HepG2 (cell line): ENCODE measurements around the gene KRT15. TPM values are rescaled to one million over a fixed set of nuclear protein-coding genes. Genes with fewer than 3 reads are reported as not detected.

Experiments
- ATAC-seq: fragments of 200-7000 bp; cut with Tn5 transposase; 3 replicates; pipeline ENCODE4 v1.9.1; 2020; ENCODE audit warnings: mild to moderate bottlenecking, moderate library complexity
- BruUV-seq: library from RNA; stranded (reverse); fragments of 400-500 nt; replicated peaks from 2 replicates; lab custom pipeline; 2021; lab: Mats Ljungman, UMichigan
- CTCF ChIA-PET: fragments of 300-600 bp; formaldehyde crosslinking; extraction: SDS; loops from one replicate; lab custom pipeline; 2021; ENCODE audit warnings: low total read pairs, inconsistent platforms, low intra/inter-chr PET ratio; lab: Yijun Ruan, JAX
- POLR2A ChIA-PET: fragments of 350-600 bp; sonication (Branson Sonifier 250); formaldehyde crosslinking; loops from one replicate; lab custom pipeline; 2020; ENCODE audit warnings: antibody characterized with exemption, inconsistent platforms; lab: Yijun Ruan, JAX
- DNase-seq: peaks from one replicate; pipeline ENCODE4 v3.0.0-alpha.2; 2015; ENCODE audit warnings: low spot score
- FAIRE-seq: peaks from 3 replicates; lab custom pipeline; 2011; peaks lifted over from hg19 to GRCh38; lab: Jason Lieb, UNC
- H2AFZ ChIP-seq: one replicate; pipeline ENCODE4 v1.6.1; 2011; ENCODE audit warnings: low read length, inconsistent platforms
- H3K27ac ChIP-seq: fragments of 300-600 bp; 3 replicates; pipeline ENCODE4 v1.8.0; 2011; ENCODE audit warnings: mixed run types, mild to moderate bottlenecking, mixed read lengths, low read length, inconsistent platforms; ENCODE audit not compliant: insufficient read depth; ENCODE audit errors: extremely low read length
- H3K27me3 ChIP-seq, 2 experiments: fragments of 200-600 bp in 1 of 2; 2 replicates in 1 of 2; 3 replicates in 1 of 2; pipeline versions ENCODE4 v1.6.0 to v1.8.0; 2011; ENCODE audit warnings: low read length in 2 of 2, mild to moderate bottlenecking in 2 of 2, moderate library complexity in 2 of 2, inconsistent platforms in 1 of 2; ENCODE audit not compliant: insufficient read depth in 2 of 2, control insufficient read depth in 1 of 2
- H3K36me3 ChIP-seq, 2 experiments: fragments of 200-600 bp in 1 of 2; replicated peaks in 1 of 2; 2 replicates in 1 of 2; 3 replicates in 1 of 2; pipeline versions ENCODE4 v1.5.1 to v1.8.0; 2011; ENCODE audit warnings: low read length in 2 of 2, inconsistent platforms in 1 of 2; ENCODE audit not compliant: insufficient read depth in 2 of 2, control insufficient read depth in 1 of 2
- H3K4me1 ChIP-seq: 2 replicates; pipeline ENCODE4 v1.5.1; 2012; ENCODE audit warnings: low read length, inconsistent platforms; ENCODE audit not compliant: insufficient read depth
- H3K4me2 ChIP-seq: 2 replicates; pipeline ENCODE4 v1.6.0; 2011; ENCODE audit warnings: low read depth, low read length, inconsistent platforms
- H3K4me3 ChIP-seq, 3 experiments: fragments of 200-600 bp in 1 of 3; sonication (generic), shearing (Covaris generic) in 1 of 3; replicated peaks in 1 of 3; 2 replicates each; pipeline ENCODE4 v1.5.1; 2011 to 2016; ENCODE audit warnings: low read length in 3 of 3, inconsistent platforms in 2 of 3, low read depth in 2 of 3, mild to moderate bottlenecking in 2 of 3, control low read depth in 1 of 3, mixed read lengths in 1 of 3; ENCODE audit not compliant: insufficient read depth in 1 of 3
- H3K79me2 ChIP-seq: one replicate; pipeline ENCODE4 v1.6.1; 2011; ENCODE audit warnings: low read length, inconsistent platforms; ENCODE audit not compliant: insufficient read depth
- H3K9ac ChIP-seq: 2 replicates; pipeline ENCODE4 v1.6.0; 2011; ENCODE audit warnings: mild to moderate bottlenecking, low read depth, low read length, inconsistent platforms; ENCODE audit not compliant: insufficient read depth
- H3K9me3 ChIP-seq: 2 replicates; pipeline ENCODE4 v1.5.1; 2012; ENCODE audit warnings: mild to moderate bottlenecking, low read length
- H4K20me1 ChIP-seq: 2 replicates; pipeline ENCODE4 v1.6.0; 2011; ENCODE audit warnings: inconsistent platforms, mild to moderate bottlenecking, low read length, moderate library complexity; ENCODE audit not compliant: insufficient read depth
- ATF7 ChIP-seq, 2 experiments: fragments of 450-650 bp in 1 of 2; sonication (generic) in 1 of 2; formaldehyde crosslinking in 1 of 2; IDR thresholded peaks; 2 replicates each; pipeline versions ENCODE4 v1.4.0 to v1.6.1; 2016 to 2020; ENCODE audit warnings: antibody characterized with exemption in 1 of 2, mild to moderate bottlenecking in 1 of 2, missing genetic modification reagents in 1 of 2
- CEBPB ChIP-seq: IDR thresholded peaks from 2 replicates; pipeline ENCODE4 v1.6.1; 2011; ENCODE audit warnings: low read depth, low read length, improper control_type of control experiment, borderline replicate concordance
- ZBTB7A ChIP-seq: sonication (generic); formaldehyde crosslinking; IDR thresholded peaks from 2 replicates; pipeline ENCODE4 v1.8.0; 2022; ENCODE audit warnings: mild to moderate bottlenecking, missing genetic modification reagents
- ZNF761 ChIP-seq: sonication (generic); formaldehyde crosslinking; conservative IDR thresholded peaks from 2 replicates; pipeline ENCODE4 v1.4.0; 2020; ENCODE audit warnings: mild to moderate bottlenecking, missing genetic modification reagents
- WGBS: methylation state at CpG from one replicate; pipeline ENCODE4 v1.1.6; 2017; ENCODE audit warnings: low lambda C conversion rate; 5-methylcytosine and 5-hydroxymethylcytosine counted together
- in situ Hi-C: cut with HindIII; loops from 2 replicates; pipeline ENCODE4 v1.10.0; 2017; ENCODE audit warnings: low pct_unique_long_range_greater_than_20kb; ENCODE audit not compliant: extremely low pct_ligation_motif_present
- intact Hi-C: fragments of 100-400 bp; cut with micrococcal nuclease; formaldehyde crosslinking; loops from one replicate; pipeline ENCODE4 v1.10.0; 2022; ENCODE audit not compliant: unreplicated experiment
- polyA plus RNA-seq, 8 experiments: library from polyadenylated mRNA; depleted of rRNA in 3 of 8; stranded (reverse) in 7 of 8; unstranded in 1 of 8; fragments of >200 nt; fragmentation: Illumina TruSeq in 4 of 8; extraction: Trizol in 4 of 8; gene quantifications; 2 replicates each; pipeline versions ENCODE4 v1.2.1 to v1.2.3, GENCODE V29; 2011 to 2016; ENCODE audit warnings: low read depth in 4 of 8, missing spikeins in 1 of 8, mixed read lengths in 1 of 8; ENCODE audit not compliant: insufficient read depth in 1 of 8
- total RNA-seq, 5 experiments: library from RNA; depleted of rRNA; stranded (reverse); fragments of >200 nt; fragmentation: Illumina TruSeq; extraction: Trizol; gene quantifications; 2 replicates each; pipeline ENCODE4 v1.2.3, GENCODE V29; 2016; ENCODE audit warnings: low read depth in 1 of 5

KRT15 gene
- total and polyA plus RNA-seq, 2 of the 13 experiments (the other 11 are each of a cell fraction or from before 2014, with no cell fraction given): 0.46 to 0.63 TPM

DNA sequence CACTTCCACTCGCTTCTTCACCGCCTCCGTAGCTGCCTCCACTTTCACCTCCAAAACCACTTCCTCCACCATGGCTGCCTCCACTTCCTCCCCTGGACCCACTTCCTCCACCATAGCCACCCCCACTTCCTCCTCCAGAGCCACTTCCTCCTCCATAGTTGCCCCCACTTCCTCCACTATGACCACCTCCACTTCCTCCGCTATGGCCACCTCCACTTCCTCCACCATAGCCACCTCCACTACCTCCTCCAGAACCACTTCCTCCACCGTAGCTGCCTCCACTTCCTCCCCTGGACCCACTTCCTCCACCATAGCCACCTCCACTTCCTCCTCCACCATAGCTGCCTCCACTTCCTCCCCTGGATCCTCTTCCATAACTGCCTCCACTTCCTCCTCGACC, 48.6 kb upstream of the KRT15 start:
- in situ Hi-C loops (no loop called here), intact Hi-C loops (no loop called here)
- Histone ChIP-seq H3K36me3 (no peaks in the 10 kb centered on the region), H3K9ac (no peak overlapping the region), H3K27me3 (peaks cover 3 to 24% of the 10 kb centered on the region in 2 experiments; a peak in 3 of 5 replicates), H3K4me1 (0 out of 2 replicates have a peak, but pooled peaks cover 7% of the 10 kb centered on the region), H3K27ac (no peak overlapping the region), H3K79me2 (no peaks in the 10 kb centered on the region), H3K4me3 (no peak overlapping the region), H4K20me1 (no peaks in the 10 kb centered on the region), H2AFZ (no peak overlapping the region), H3K4me2 (no peak overlapping the region)
- POLR2A ChIA-PET: no interaction called here
- ATAC-seq (no peak), FAIRE-seq (no peak)
- CTCF ChIA-PET: no interaction called here
- no TSS peak for BruUV-seq
- no peak for TF ChIP-seq ZBTB7A (CRISPR knock-in tag)
- TF ChIP-seq, all 625 proteins: peak for 0
- H3K9me3 ChIP-seq: no peaks in the 10 kb centered on the region
- WGBS: 49% methylated on average over 6 of the region's 6 CpGs
- DNase-seq: no peak

DNA sequence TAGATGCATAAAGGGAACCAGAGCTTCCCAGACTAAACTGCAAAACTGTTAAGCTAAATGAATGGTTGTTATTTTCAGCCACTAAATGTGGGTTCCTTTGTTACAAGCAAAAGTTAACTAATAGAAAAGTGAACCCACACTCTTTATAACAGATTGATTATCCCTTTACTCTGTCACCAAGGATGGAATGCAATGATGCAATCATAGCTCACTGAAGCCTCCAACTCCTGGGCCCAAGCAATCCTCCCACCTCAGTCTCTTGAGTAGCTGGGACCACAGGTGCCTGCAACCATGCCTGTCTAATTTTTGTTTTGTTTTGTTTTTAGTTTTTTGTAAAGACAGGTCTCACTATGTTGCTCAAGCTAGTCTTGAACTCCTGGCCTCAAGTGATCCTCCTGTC, 46.6 kb upstream of the KRT15 start:
- ChIA-PET POLR2A (no interaction called here), CTCF (no interaction called here)
- no peak overlapping the region for H3K27ac ChIP-seq
- intact Hi-C loops: no loop called here
- peaks cover 1 to 20% of the 10 kb centered on the region in 2 experiments; a peak in 2 of 5 replicates for H3K27me3 ChIP-seq
- no peaks in the 10 kb centered on the region for H4K20me1 ChIP-seq
- in situ Hi-C loops: no loop called here
- no peak overlapping the region for H3K4me3 ChIP-seq
- no peaks in the 10 kb centered on the region for H3K79me2 ChIP-seq
- ATAC-seq: no peak
- DNase-seq: no peak
- BruUV-seq: no TSS peak
- H3K9me3 ChIP-seq: no peaks in the 10 kb centered on the region
- TF ChIP-seq CEBPB (peak; percentile 55; the same call in 1 of the 2 replicates), ZNF761 (no peak), ATF7 (IDR thresholded peaks at IDR 0.05) (peak; percentile 67), ATF7 (CRISPR knock-in tag; IDR thresholded peaks at IDR 0.05) (no peak)
- TF ChIP-seq, all 625 proteins: peak for 2
- Histone ChIP-seq H2AFZ (no peak overlapping the region), H3K4me1 (no peaks in the 10 kb centered on the region), H3K9ac (no peak overlapping the region), H3K4me2 (no peak overlapping the region), H3K36me3 (no peaks in the 10 kb centered on the region)
- FAIRE-seq: no peak
